HepG2 (cell line): ENCODE measurements around the gene POLRMT. TPM values are rescaled to one million over a fixed set of nuclear protein-coding genes. Genes with fewer than 3 reads are reported as not detected.

ENCODE experiments used
- HNRNPL ChIP-seq: fragments of 200-400 bp; formaldehyde crosslinking; IDR thresholded peaks from 2 replicates; pipeline ENCODE4 v1.6.1; 2017; ENCODE audit warnings: mild to moderate bottlenecking, low read depth, low read length
- NR3C1 ChIP-seq: sonication (generic); formaldehyde crosslinking; IDR thresholded peaks from 2 replicates; pipeline ENCODE4 v1.4.0; 2020; ENCODE audit warnings: missing genetic modification reagents
- polyA plus RNA-seq, 8 experiments: library from polyadenylated mRNA; depleted of rRNA in 3 of 8; stranded (reverse) in 7 of 8; unstranded in 1 of 8; fragments of >200 nt; fragmentation: Illumina TruSeq in 4 of 8; extraction: Trizol in 4 of 8; gene quantifications; 2 replicates each; pipeline versions ENCODE4 v1.2.1 to v1.2.3, GENCODE V29; 2011 to 2016; ENCODE audit warnings: low read depth in 4 of 8, missing spikeins in 1 of 8, mixed read lengths in 1 of 8; ENCODE audit not compliant: insufficient read depth in 1 of 8
- total RNA-seq, 5 experiments: library from RNA; depleted of rRNA; stranded (reverse); fragments of >200 nt; fragmentation: Illumina TruSeq; extraction: Trizol; gene quantifications; 2 replicates each; pipeline ENCODE4 v1.2.3, GENCODE V29; 2016; ENCODE audit warnings: low read depth in 1 of 5
- TF ChIP-seq, protein P1 (sequence below), 2 experiments: fragments of 450-650 bp in 1 of 2; sonication (generic) in 1 of 2; formaldehyde crosslinking in 1 of 2; IDR thresholded peaks; 2 replicates each; pipeline versions ENCODE4 v1.6.1 to v1.8.0; 2016 to 2022; ENCODE audit warnings: antibody characterized with exemption in 1 of 2, mild to moderate bottlenecking in 1 of 2, missing genetic modification reagents in 1 of 2
- TF ChIP-seq, protein P2 (sequence below), 2 experiments: sonication (generic) in 1 of 2; formaldehyde crosslinking in 1 of 2; IDR thresholded peaks; 2 replicates each; pipeline versions ENCODE4 v1.4.0 to v1.6.1; 2016 to 2020; ENCODE audit warnings: borderline replicate concordance in 1 of 2, low read depth in 1 of 2, mild to moderate bottlenecking in 1 of 2, missing genetic modification reagents in 1 of 2
- TF ChIP-seq, protein P3 (sequence below): sonication (generic); formaldehyde crosslinking; IDR thresholded peaks from 2 replicates; pipeline ENCODE4 v1.8.1; 2023; ENCODE audit warnings: missing genetic modification reagents, inconsistent platforms, borderline replicate concordance

Gene POLRMT
- total and polyA plus RNA-seq, 2 of the 13 experiments (the other 11 are each of a cell fraction or from before 2014, with no cell fraction given): 78.0 to 101 TPM

DNA sequence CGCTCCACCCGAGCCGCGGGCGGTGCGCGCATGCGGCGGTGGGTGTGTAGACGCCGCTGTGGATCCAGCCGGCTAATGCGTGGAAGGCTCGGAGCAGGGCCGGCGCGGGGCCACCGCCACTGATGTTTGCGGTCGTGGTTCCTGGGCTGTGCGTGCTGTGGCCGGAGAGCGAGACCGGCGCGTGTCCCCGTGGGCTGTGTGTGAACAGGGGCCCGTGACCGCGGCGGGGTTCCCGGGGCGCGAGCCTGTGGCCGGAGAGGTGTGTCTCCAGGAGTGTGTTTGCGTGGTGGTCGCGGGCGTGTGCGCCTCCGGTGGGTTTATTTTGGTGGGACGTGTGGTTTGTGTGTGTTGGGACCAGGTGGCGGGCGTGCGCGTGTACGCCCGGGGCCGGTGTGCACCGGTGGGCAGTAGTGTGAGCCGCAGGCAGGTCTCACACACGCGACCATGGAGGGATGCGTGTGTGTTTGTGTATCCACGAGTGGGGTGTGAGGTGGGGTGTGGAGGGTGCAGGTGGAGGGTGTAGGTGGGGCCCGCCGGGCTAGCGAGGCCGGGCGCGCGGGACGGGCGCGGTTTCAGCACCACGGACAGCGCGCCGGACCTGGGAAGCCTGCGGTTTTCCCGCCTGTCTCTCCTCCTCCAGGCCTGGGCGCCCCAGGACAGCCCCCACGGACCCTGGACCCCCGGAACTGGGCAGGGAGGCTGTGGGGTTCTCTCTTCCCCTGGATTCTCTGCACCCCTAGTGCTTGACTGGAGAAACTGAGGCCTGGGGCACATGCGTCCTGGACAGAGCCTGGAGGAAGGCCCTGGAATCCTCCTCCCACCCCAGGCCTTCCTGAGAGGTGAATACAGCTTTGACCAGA lies 42.0 kb downstream of the POLRMT start (continued):
- TF ChIP-seq, protein P1, sequence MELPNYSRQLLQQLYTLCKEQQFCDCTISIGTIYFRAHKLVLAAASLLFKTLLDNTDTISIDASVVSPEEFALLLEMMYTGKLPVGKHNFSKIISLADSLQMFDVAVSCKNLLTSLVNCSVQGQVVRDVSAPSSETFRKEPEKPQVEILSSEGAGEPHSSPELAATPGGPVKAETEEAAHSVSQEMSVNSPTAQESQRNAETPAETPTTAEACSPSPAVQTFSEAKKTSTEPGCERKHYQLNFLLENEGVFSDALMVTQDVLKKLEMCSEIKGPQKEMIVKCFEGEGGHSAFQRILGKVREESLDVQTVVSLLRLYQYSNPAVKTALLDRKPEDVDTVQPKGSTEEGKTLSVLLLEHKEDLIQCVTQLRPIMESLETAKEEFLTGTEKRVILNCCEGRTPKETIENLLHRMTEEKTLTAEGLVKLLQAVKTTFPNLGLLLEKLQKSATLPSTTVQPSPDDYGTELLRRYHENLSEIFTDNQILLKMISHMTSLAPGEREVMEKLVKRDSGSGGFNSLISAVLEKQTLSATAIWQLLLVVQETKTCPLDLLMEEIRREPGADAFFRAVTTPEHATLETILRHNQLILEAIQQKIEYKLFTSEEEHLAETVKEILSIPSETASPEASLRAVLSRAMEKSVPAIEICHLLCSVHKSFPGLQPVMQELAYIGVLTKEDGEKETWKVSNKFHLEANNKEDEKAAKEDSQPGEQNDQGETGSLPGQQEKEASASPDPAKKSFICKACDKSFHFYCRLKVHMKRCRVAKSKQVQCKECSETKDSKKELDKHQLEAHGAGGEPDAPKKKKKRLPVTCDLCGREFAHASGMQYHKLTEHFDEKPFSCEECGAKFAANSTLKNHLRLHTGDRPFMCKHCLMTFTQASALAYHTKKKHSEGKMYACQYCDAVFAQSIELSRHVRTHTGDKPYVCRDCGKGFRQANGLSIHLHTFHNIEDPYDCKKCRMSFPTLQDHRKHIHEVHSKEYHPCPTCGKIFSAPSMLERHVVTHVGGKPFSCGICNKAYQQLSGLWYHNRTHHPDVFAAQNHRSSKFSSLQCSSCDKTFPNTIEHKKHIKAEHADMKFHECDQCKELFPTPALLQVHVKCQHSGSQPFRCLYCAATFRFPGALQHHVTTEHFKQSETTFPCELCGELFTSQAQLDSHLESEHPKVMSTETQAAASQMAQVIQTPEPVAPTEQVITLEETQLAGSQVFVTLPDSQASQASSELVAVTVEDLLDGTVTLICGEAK (IDR thresholded peaks at IDR 0.05): no peak
- TF ChIP-seq, protein P1 (CRISPR knock-in tag; IDR thresholded peaks at IDR 0.05): 0 out of 2 replicates have a peak, but pooled peaks have one; percentile 33
- TF ChIP-seq, protein P2, sequence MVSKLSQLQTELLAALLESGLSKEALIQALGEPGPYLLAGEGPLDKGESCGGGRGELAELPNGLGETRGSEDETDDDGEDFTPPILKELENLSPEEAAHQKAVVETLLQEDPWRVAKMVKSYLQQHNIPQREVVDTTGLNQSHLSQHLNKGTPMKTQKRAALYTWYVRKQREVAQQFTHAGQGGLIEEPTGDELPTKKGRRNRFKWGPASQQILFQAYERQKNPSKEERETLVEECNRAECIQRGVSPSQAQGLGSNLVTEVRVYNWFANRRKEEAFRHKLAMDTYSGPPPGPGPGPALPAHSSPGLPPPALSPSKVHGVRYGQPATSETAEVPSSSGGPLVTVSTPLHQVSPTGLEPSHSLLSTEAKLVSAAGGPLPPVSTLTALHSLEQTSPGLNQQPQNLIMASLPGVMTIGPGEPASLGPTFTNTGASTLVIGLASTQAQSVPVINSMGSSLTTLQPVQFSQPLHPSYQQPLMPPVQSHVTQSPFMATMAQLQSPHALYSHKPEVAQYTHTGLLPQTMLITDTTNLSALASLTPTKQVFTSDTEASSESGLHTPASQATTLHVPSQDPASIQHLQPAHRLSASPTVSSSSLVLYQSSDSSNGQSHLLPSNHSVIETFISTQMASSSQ (IDR thresholded peaks at IDR 0.05; ENCODE audit: low read depth): no peak
- TF ChIP-seq, protein P2 (CRISPR knock-in tag; IDR thresholded peaks at IDR 0.05; ENCODE audit: borderline replicate concordance): 0 out of 2 replicates have a peak, but pooled peaks have one; percentile 35
- no peak for TF ChIP-seq NR3C1 (CRISPR knock-in tag)
- no peak for TF ChIP-seq HNRNPL
- TF ChIP-seq, protein P3, sequence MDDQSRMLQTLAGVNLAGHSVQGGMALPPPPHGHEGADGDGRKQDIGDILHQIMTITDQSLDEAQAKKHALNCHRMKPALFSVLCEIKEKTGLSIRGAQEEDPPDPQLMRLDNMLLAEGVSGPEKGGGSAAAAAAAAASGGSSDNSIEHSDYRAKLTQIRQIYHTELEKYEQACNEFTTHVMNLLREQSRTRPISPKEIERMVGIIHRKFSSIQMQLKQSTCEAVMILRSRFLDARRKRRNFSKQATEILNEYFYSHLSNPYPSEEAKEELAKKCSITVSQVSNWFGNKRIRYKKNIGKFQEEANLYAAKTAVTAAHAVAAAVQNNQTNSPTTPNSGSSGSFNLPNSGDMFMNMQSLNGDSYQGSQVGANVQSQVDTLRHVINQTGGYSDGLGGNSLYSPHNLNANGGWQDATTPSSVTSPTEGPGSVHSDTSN (CRISPR knock-in tag): peak; percentile 89
